Amniotic stem cell (primary cell): ENCODE data around the gene NAA10.

ENCODE experiments used
- DNase-seq: peaks from one replicate; lab custom pipeline; 2025; lab: John Stamatoyannopoulos, UW

The NAA10 gene

GRCh38 chrX:153908219-153908860 is 26.5 kb downstream of the NAA10 start:
- no peak for DNase-seq

GRCh38 chrX:153907456-153907855 is 27.4 kb downstream of the NAA10 start:
- DNase-seq = no peak

- no peak for DNase-seq
Observed at GRCh38 chrX:153906126-153906917, 28.5 kb downstream of the NAA10 start.

GRCh38 chrX:153905481-153906095 is 29.2 kb downstream of the NAA10 start:
- no peak for DNase-seq

- no peak for DNase-seq
Observed at GRCh38 chrX:153903991-153904957, 30.6 kb downstream of the NAA10 start, which contains the start of gene AVPR2. AVPR2 (plus strand) TSS chrX:153904673; CDS start chrX:153905146, 473 bp downstream.

GRCh38 chrX:153903238-153903980 is 31.4 kb downstream of the NAA10 start:
- DNase-seq = no peak

GRCh38 chrX:153902385-153902784 is 32.5 kb downstream of the NAA10 start:
- DNase-seq = no peak

- DNase-seq = no peak
Observed at GRCh38 chrX:153901753-153902140, 33.1 kb downstream of the NAA10 start.

- peak; percentile 35 for DNase-seq
Observed at GRCh38 chrX:153900831-153901752, 33.7 kb downstream of the NAA10 start.

- no peak for DNase-seq
Observed at GRCh38 chrX:153897899-153898298, 36.9 kb downstream of the NAA10 start.

- no peak for DNase-seq
Observed at GRCh38 chrX:153889123-153889522, 45.7 kb downstream of the NAA10 start.

- no peak for DNase-seq
Observed at GRCh38 chrX:153888344-153888743, 46.5 kb downstream of the NAA10 start.

GRCh38 chrX:153887385-153887784 is 47.5 kb downstream of the NAA10 start:
- DNase-seq = no peak

- DNase-seq = no peak
Observed at GRCh38 chrX:153886915-153887314, 47.9 kb downstream of the NAA10 start.

- DNase-seq = no peak
Observed at GRCh38 chrX:153885968-153886903, 48.6 kb downstream of the NAA10 start, which contains the start of gene L1CAM. L1CAM (minus strand) TSS chrX:153886173; CDS start chrX:153875836, 10,337 bp downstream.

GRCh38 chrX:153885208-153885787 is 49.5 kb downstream of the NAA10 start:
- DNase-seq = no peak

GRCh38 chrX:153884590-153884989 is 50.2 kb downstream of the NAA10 start:
- no peak for DNase-seq

- no peak for DNase-seq
Observed at GRCh38 chrX:153884136-153884535, 50.7 kb downstream of the NAA10 start.
